Medulla oblongata (tissue), 1 donor: ENCODE results near the gene FAM89B.
A peak's percentile ranks its signal among the peaks of the same experiment; 100 is the strongest.

Experiments used
- DNase-seq: peaks from one replicate; pipeline ENCODE4 v3.0.0-alpha.2; 2015; ENCODE audit errors: extremely low spot score

Gene FAM89B

DNA sequence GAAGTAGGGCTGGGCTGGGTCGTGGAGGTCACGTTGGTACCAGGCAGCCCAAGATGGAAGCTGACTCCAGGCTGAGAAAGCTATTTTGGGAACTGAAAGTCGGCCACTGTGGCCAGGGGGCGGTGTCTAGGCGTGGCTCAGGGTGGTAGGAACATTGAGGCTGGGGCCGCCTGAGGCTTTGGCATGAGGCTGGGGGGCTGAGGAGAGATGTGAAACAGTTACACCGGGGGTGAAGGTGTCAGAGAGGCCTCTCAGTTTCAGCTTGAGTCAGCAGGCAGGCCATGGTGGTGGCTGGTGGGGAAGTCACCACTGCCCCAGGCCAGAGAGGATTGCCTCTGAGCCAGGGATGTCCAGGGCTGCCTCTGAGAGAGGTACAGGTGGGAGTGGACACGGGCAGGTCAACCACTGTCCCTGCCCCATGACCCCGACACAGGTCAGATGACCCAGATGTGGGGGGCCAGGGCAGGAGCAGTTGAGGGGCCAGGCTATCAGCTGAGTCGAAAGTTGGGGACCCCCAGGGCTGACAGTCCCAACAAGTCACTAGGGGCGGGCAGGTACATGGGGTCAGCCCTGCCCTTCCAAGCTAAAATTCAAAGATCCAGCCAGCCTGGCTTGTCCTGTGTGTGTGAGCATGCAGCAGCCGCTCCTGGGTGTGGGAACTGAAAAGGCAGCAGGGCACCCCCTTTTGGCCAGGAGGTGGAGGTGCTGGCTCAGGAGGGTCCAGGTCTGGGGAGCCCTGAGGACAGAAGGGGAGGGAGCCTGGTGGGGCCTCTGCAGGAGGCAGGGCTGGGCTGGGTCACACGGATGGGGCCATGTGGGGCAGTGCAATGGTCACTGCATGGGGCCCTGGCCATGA is 16.1 kb downstream of the FAM89B start:
- DNase-seq: peak; percentile 56

DNA sequence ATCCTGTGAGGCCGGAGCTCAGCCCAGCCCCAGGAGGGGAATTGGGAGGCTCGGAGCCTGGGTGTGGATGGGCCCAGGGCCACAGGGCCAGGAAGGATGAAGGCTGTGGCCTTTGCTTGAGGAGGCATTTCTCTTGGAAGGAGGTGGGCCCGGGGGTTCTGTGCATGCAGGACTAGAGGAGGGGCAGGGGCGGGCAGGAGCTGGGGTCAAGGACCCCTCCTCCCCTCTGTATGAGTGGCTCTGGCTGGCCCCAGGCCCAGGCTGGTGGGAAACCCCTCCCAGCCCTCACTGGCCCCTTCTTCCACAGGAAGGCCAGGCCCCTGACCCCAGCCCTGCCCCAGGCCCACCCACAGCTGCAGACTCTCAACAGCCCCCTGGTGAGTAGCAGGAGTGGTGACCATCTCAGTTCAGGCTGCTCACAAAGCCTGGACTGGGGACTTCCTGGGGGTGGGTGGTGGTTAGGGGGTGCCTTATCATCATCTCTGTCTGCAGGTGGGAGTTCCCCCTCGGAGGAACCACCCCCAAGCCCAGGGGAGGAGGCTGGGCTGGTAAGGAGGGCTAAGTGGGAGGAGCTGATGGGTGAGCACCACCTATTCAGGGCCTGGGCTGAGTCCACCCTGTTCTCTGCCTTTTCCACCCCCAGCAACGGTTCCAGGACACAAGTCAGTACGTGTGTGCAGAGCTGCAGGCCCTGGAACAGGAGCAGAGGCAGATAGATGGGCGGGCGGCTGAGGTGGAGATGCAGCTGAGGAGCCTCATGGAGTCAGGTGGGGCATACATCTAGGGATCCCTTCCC is 17.3 kb downstream of the FAM89B start:
- DNase-seq: no peak

DNA sequence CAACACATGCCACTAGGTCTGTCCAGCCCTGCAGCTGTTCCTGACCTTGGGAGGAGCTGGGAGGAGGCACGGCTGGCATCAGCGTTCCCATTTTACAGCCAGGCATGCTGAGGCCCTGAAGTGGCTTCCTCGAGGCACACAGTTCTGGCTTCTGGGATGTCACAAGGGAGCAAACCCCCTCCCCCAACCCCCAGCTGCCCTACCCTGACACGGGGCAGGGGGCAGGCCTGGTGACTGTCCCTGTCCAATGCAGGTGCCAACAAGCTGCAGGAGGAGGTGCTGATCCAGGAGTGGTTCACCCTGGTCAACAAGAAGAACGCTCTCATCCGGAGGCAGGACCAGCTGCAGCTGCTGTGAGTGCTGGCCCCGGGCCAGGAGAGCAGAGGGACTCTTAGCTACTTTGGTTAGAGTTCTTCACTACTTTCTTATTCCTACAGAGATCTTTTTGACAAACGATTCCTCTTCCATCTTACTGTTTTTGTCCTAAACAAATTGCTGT is 18.0 kb downstream of the FAM89B start:
- DNase-seq: no peak

DNA sequence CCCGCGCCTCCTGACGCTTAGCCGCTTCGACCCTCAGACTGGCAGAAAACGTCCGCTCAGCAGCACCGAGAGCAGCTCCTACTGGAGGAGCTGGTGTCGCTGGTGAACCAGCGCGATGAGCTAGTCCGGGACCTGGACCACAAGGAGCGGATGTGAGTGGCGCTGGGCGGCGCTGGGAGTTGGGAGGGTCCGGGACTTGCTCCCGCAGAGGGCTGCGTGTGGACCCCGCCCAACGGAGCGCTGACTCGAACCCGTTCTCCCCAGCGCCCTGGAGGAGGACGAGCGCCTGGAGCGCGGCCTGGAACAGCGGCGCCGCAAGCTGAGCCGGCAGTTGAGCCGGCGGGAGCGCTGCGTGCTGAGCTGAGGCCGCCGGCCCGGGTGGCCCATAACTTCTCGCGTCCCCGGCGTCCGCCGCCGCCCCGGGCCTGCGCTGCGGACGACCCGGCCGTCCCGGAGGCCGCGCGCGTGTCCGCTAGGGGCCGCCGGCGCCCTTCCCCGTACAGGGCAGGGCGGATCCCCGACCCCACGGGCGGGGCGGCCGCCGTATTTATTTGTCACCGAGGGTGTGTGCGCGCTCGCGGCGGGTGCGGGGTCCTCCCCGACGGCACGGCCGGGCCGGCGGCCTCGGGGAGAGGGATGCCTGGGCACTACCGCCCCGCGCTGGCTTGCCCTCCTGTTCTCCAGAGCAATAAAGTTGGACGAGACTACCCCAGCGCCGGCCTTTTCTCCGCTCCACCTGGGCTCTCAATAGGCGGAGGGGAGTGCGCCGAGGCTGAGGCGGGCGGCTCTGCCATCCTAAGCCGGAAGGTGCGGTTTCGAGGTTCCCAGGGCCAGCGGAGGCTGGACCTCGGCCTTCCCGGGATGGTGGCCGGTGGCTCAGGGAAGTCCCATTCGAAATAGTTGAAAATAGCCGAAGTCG is 19.9 kb downstream of the FAM89B start:
- no peak for DNase-seq

DNA sequence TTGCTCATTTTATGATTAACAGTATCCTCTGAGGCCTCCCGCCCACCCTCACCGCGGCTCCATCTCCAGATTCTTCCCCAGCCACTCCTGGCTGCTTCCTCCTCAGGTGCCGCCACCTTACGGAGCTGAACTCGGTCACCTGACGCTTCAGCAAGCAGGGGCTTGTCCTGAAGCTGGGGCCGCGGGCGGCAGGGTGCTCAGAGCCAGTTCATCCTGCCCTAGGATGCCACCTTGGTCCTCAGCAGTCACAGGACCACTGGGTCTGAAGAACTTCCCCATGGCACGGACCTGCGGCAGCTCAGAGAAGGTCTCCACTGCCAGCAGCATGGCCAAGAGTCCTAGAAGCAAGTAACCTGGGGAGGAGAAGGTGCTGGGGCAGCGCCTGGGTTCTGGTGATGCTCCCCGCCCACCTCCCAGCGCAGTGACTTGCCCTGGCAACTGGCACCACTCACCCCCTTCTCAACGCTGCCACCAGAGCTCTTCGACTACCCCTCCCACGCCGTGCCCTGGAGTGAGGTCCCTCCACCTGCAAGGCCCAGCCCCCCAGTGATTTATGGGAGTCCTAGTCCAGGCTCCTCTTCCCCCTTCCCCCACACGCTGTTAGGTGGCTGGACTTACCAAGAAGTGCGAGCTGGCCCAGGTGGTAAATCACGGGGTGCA is 20.6 kb downstream of the FAM89B start:
- DNase-seq: no peak

DNA sequence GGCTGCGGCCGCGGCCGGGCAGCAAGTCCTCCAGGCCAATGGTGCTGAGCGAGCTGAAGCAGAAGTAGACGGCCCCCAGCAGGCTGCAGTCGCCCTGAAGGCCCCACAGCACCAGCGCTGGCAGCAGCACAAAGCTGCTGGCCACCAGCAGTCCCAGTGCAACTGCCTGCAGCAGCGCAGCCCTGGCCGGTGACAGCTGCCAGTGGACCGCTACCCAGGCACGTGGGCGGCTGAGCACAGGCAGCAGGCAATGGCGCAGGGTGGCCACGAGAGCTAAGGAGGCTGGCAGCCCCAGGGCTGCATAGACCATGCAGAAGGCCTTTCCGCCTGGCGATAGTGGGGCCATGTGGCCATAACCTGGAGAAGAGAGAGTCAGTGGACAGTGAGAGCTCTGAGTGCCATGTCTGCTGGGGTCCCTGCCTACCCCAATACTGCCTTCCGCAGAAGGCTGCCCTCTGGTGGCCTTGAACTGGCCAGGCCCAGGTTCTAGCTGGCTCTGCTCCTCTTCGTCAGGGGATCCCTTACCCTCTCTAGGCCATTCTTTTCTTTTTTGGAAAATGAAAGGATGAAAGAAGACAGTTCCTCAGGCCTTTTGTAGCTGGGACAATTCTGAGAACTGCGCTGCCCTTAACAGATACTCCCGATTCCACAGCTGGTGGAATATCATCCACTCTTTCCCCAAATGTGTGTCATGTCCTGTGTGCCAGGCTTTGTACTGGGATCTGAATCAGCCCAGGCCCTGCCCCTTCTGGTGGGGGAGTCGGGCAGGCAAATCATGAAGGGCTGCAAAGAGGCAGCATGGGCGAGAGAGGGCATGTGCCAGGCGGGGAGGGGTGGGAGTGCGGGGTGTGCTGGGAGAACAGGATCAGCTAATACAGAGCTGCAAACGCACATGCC is 21.4 kb downstream of the FAM89B start:
- peak; percentile 76 for DNase-seq

DNA sequence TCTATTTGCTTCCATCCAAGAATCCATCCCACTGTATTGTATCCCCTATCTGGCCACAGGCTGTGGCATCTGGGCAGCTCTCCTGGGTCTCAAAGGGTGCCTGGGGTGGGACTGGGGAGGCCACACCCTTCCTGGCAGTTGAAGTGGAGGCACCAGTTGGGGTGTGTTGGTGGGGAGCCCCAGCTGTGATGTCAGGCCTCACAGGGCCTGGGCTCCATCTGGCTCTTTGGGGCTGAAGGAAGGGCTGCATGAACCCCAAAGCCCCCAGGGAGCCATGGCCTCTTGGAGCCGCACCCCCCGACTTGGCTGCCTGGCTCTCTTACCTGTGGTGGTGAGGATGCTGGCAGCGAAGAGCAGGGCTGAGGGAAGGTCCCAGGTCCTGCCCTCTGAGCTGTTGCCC is 22.8 kb downstream of the FAM89B start:
- no peak for DNase-seq

DNA sequence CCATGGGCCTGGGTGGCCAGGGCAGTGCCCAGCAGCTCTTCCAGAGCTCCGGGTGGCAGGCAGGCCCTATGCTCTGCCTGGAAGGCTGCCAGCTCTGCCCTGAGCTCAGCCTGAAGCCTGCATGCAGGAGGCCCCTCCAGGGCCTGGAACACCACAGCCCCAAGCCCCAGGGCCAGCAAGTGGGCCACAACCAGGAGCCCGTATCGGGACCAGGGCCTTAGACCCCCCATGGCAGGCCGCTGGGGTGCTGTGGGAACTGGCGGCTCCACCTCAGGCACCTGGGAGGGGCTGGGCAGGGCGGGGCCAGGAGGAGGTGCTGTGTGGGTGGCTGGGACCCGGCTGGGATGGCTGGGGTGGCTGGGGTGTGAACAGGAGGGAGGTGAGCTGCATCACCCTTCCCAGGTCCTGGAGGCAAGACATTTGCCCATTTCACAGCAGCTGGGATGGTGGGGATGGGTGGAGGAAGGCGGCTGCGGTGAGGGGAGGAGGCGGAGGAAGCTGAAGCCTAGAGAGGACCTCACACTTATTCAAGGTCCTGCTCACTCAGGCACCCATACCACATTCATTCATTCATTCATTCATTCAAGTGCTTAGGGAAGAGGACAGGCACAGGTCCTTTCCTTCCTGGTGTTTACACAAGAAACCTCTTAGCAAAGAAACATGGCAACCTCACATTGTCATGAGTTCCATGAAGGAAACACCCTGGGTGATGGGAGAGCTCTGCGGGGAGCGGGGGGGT is 23.4 kb downstream of the FAM89B start, which contains the start of gene KCNK7:
KCNK7 (minus strand) TSS at position 258 of the 739 bp plus-strand sequence; CDS start at position 230, 28 bp downstream.
- DNase-seq: no peak

DNA sequence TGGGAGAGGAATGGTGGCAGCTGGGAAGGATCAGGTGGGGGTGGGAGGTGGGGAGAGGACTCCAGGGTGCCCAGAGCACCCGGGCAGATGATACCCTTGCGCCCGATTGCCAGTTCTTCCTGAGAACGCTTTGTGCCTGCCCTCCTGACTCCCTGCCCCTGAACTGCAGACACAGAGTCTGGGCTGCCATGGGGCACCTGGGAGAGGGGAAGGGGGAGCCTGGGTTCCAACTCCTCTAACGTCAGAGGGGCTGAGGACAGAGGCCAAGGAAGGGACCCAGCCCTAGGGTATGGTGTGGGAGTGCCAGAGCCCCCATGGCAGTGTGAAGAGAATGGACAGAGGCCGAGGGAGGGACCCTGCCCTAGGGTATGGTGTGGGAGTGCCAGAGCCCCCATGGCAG is 24.2 kb downstream of the FAM89B start:
- DNase-seq: no peak

DNA sequence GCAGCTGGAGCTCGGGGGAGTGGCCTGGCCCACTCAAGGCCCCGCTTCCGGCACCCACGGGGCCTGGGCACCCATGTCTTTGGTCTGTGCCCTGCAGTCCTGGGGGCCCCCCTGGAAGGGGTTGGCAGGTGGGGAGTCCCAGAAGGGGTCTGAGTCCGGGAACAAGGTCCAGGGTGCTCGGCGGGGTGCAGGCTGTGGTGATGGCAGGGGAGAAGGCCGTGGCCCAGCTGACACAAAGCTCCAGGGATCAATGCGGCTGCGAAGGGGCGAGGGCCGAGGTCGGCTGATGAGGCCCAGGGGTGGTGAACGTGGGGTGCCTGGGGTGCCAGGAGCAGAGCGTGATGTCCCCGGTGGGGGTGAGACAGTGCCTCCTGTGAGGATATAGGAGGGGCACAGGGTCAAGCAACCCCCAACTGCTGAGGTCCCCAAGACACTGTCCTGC is 25.9 kb downstream of the FAM89B start:
- DNase-seq: no peak

DNA sequence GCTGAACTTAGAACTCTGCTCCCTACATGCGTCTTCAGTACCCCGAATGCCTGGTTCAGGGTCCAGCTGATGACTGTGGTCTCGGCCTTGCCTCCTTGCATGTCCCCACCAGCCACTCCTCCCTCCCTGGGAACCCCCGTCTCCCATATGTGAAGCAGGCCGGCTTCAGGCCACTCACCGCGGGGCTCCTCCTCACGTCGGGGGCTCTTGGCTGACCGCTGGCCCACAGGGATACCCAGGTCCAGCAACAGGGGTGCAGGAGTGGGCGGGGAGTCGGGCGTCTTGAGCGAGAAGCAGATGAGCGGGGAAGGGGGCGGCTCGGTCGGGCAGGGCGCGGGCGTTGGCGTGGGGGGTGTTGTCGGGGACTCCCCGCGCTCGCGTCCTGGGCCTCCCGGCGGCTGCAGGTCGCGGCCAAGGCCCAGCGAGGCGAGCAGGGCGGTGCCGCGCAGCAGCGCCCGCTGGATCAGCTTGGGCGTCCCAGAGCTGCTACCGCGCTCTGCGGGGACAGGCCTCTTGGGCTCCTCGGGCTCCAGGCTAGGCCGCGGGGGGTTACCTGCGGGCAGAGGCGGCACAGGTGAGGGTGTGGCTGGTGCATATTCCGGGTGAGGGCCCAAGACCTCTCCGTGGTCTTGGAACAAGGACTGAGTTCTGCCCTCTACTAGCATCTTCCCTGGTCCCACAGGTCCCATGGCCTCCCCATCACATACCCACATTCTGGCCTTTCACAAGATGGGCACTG is 27.0 kb downstream of the FAM89B start:
- DNase-seq: no peak

DNA sequence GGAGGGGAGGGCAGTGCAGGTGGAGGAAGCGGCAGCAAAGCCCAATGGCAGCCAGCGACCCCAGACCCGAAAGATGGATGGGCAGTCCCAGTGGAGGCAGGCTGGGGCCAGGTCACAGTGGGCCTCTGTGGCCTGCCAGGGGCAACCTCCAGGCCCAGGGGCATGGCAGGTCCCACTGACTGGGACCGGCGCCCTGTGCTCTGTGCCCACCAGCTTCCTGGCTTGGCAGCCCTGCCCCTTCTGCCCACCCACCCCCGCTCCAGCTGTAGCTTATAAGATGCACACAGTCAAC is 27.6 kb downstream of the FAM89B start:
- DNase-seq: no peak

DNA sequence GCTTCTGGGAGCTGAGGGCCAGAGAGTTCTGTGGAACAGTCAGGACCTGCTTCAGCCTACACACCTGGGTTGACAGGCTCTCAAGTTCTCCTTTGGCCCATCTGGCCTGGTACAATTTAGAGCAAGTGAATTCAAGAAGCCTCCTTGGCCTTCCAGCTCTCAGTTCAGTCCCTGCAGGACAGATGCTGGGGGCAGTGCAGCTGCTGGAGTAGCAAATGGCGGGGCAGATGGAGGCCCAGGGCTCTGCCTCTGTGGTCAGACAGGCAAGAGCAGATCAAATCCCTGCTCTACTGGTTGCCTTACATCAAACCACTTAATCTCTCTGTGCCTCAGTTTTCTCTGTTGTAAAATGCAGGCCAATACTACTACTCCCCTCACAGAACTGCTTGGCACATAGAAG is 31.9 kb downstream of the FAM89B start:
- no peak for DNase-seq

DNA sequence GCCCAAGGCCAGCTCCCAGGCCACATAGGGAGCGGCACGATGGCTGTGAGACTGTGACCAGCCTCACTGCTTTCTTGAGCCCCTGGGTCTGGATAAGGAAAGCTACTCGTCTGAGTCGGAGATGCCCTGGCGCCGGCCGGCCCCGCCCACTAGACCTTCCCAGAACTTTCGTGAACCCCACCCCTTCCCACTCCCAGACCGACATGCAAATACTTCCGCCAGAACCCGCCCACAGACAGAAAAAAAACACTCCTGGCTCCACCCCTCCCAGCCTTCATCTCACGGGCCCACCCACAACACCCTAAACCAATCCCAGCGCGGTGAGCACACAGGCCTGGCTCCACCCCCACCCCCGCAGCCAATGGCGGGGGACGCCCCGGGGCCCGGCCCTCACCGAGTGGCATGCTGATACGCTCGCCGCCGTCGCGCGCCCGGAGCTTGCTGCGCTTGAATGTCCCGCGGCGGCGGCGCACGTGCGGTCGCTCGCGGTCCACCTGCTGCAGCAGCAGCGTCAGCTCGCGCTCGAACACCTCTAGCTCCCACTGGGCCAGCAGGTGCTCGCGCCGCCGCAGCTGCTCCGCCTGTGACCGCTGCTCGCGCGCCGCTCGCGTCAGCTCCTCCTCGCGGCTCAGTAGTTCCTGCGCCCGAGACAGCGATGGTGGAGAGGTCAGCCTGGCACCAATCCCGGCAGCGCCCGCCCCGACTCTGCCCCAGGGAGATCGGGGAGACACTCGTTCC is 34.7 kb downstream of the FAM89B start:
- DNase-seq: peak; percentile 96

DNA sequence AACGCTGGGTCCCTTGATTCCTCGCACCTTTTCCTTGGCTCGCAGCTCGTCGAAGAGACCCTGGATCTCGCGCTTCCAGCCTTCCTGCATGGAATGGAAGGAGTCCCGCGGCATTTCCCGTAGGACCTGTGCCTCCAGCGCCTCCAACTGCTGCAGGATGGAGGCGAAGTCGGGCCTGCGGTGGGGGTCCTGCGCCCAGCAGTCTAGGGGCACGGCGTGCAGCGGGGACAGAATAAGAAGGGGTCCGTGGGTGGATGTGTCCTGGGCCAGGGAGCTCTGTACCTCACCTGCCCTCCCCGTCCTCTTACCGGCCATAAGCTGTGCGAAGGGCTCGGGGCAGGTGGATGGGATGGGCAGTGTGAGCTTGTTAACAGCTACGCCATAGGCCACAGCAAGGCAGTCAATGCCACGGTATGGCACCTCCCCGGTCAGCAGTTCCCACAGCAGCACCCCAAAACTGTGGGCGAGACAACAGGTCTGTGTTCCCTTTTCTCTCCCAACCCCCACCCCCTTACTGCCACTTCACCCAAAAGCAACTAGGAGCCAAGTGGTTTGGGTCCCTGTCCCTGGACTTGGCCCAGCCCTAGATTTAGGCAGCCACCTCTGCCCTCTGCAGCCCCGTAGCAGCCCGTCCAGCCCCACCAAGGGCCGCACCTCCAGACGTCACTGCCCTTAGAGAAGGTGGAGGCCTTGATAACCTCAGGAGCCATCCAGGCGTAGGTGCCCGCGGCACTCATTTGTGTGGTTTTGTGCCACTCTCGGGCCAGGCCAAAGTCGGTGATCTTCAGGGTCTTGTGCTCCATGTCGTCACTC is 35.5 kb downstream of the FAM89B start:
- no peak for DNase-seq

DNA sequence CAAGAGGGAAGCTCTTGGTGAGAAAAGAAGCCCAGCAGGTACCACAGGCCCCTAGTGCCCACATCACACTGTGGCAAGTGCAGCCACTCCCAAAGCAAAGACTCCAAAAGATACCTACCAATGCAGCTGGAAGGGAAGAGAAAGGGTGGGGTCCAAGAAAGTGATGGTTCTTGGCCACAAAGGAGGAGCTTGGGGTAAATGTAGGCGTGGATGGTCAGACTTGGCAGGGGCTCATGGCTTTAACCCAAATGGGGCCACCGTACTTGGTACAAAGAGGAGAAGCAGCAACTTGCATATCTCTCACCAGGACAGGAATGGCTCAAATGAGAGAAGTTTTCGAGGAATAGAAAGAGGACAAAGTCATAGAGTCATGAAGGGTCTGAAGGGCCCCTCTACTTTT is 36.9 kb downstream of the FAM89B start:
- no peak for DNase-seq

DNA sequence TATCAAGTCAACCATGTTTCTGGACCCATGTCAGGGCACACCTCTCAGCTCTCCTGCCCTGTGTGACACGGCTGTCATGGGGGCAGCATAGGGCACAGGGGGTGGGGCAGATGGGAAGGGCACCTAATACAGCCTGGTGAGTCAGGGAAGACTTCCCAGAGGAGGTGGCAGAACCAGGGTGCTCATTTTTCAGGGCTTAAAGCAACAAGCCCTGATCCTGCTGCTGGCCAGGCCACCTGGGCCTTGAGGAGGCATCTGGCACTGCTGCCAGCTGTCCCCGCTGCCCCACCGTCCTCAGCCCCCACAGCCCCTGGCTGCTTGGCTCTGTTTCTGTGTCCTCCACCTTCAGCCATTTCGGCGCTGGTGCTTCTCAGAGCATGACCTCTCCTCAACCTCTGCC is 37.3 kb downstream of the FAM89B start:
- no peak for DNase-seq
